WERI-Rb-1 (cell line): ENCODE measurements around the gene JAG2.

Experiments
- DNase-seq: peaks from one replicate; pipeline ENCODE4 v3.0.0-alpha.2; 2020
- H3K27ac ChIP-seq: fragments of 250-450 bp; sonication (Bioruptor Pico); 2 replicates; pipeline ENCODE4 v1.5.1; 2020; ENCODE audit warnings: mild to moderate bottlenecking, moderate library complexity
- H3K27me3 ChIP-seq: fragments of 250-450 bp; sonication (Bioruptor Pico); 2 replicates; pipeline ENCODE4 v1.5.1; 2021; ENCODE audit warnings: mild to moderate bottlenecking, low read depth, moderate library complexity; ENCODE audit not compliant: insufficient read depth, severe bottlenecking
- H3K36me3 ChIP-seq: fragments of 250-450 bp; sonication (Bioruptor Pico); 2 replicates; pipeline ENCODE4 v1.5.1; 2020; ENCODE audit warnings: mild to moderate bottlenecking, moderate library complexity
- H3K4me3 ChIP-seq: 2 replicates; pipeline ENCODE4 v1.5.1; 2011; ENCODE audit warnings: low read depth, mild to moderate bottlenecking, control low read depth, low read length
- H3K9me3 ChIP-seq: fragments of 250-450 bp; sonication (Bioruptor Pico); 2 replicates; pipeline ENCODE4 v1.5.1; 2021; ENCODE audit warnings: mild to moderate bottlenecking, moderate library complexity; ENCODE audit not compliant: severe bottlenecking
- TF ChIP-seq, protein P1 (sequence below): IDR thresholded peaks from 2 replicates; pipeline ENCODE4 v1.5.1; 2011; ENCODE audit warnings: low read depth, mild to moderate bottlenecking, control low read depth, inconsistent platforms, low read length

JAG2 gene

GRCh38 chr14:105100910-105101309 is 67.7 kb downstream of the JAG2 start:
- no peaks in the 10 kb centered on the region for H3K27me3 ChIP-seq
- no peak for DNase-seq
- no peak overlapping the region for H3K27ac ChIP-seq
- TF ChIP-seq, protein P1, sequence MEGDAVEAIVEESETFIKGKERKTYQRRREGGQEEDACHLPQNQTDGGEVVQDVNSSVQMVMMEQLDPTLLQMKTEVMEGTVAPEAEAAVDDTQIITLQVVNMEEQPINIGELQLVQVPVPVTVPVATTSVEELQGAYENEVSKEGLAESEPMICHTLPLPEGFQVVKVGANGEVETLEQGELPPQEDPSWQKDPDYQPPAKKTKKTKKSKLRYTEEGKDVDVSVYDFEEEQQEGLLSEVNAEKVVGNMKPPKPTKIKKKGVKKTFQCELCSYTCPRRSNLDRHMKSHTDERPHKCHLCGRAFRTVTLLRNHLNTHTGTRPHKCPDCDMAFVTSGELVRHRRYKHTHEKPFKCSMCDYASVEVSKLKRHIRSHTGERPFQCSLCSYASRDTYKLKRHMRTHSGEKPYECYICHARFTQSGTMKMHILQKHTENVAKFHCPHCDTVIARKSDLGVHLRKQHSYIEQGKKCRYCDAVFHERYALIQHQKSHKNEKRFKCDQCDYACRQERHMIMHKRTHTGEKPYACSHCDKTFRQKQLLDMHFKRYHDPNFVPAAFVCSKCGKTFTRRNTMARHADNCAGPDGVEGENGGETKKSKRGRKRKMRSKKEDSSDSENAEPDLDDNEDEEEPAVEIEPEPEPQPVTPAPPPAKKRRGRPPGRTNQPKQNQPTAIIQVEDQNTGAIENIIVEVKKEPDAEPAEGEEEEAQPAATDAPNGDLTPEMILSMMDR: no peak
- no peaks in the 10 kb centered on the region for H3K36me3 ChIP-seq
- H3K9me3 ChIP-seq: peaks cover 15% of the 10 kb centered on the region
- H3K4me3 ChIP-seq: no peak overlapping the region

- no peak for DNase-seq
- Histone ChIP-seq H3K27me3 (no peaks in the 10 kb centered on the region), H3K36me3 (no peaks in the 10 kb centered on the region), H3K9me3 (peaks cover 15% of the 10 kb centered on the region), H3K27ac (no peak overlapping the region), H3K4me3 (no peak overlapping the region)
- TF ChIP-seq, protein P1: no peak
Measured at GRCh38 chr14:105099778-105100177, 68.8 kb downstream of the JAG2 start.

GRCh38 chr14:105098316-105098715 is 70.3 kb downstream of the JAG2 start:
- H3K27me3 ChIP-seq: no peaks in the 10 kb centered on the region
- H3K4me3 ChIP-seq: no peak overlapping the region
- H3K36me3 ChIP-seq: no peaks in the 10 kb centered on the region
- no peak overlapping the region for H3K27ac ChIP-seq
- peaks cover 10% of the 10 kb centered on the region for H3K9me3 ChIP-seq
- DNase-seq: no peak
- TF ChIP-seq, protein P1: no peak

DNA sequence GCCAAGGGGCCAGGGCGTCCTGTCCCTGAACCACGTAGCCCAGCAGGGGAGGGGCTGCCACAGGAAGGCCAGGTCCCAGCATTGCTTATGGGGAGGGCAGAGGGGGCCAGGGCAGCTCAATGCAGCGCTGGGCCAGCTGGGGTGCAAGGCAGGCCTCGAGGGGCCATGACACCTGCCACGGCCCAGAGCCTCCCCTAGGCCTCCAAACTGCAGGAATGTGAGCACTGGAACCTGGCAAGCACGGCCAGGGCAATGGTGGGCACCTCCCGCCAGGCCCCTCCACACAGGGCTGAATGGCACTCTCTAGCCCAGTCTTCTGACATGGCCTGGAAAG is 70.8 kb downstream of the JAG2 start:
- TF ChIP-seq, protein P1: no peak
- Histone ChIP-seq H3K27me3 (no peaks in the 10 kb centered on the region), H3K36me3 (no peaks in the 10 kb centered on the region), H3K9me3 (peaks cover 10% of the 10 kb centered on the region), H3K4me3 (no peak overlapping the region), H3K27ac (no peak overlapping the region)
- no peak for DNase-seq

DNA sequence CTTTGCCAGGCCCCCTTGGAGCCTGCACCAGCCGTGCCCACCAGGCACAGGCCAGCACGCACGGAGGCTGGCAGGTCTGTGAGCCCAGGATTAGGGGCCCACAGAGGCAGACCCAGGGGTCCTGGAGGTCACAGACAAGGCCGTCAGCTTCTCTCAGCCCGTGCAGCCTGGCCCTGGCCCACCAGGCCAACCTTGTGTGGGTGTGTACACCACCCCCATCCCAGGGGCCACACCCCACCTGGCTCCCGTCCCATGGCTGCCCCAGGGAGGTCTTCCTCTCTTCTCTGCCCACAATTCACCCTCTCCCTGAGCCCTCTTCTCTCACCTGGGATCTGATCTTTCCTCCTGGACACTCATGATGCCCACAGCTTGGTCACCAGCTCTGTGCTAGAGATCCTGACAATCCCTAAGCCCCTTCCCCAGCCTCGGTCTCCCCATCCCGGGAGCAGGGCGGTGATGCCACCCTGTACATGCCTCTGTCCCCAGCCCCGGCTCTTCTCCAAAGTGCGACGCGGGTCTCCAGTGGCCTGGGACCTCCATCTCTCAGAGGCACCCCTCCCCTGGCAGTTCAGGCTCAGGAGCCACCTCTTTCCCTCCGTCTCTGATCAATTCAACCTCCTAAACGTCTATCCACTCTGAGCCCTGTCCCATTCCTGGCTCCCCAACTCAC is 72.2 kb downstream of the JAG2 start:
- peaks cover 10% of the 10 kb centered on the region for H3K9me3 ChIP-seq
- no peak overlapping the region for H3K4me3 ChIP-seq
- no peaks in the 10 kb centered on the region for H3K36me3 ChIP-seq
- H3K27ac ChIP-seq: no peak overlapping the region
- DNase-seq: no peak
- TF ChIP-seq, protein P1: no peak
- H3K27me3 ChIP-seq: no peaks in the 10 kb centered on the region

DNA sequence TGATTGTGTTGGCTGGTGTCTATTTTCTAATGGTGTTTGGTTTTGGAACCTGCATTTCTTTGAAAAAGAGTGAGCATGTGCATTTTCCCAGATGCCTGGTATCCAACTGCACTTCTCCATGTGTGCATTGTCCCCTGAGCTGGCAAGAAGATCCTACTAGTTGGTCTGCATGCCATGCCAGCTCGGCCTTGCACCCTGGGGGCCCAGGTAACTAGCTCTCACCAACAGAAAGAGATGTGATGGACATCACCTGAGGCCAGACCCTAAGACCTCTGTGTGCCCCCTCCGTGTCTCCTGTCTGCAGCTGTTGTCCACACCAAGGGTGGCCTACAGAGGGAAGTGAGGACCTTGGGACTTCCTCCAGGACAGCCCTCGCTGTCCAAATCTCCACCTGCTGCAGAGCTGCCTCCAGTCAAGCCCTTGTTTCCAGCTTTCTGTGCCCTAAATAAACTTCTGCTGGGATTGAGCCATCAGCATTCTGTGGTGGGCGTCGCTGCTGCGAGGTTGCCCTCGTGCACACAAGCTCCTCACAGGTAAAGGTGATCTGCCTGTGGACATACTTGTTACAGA is 73.3 kb downstream of the JAG2 start:
- no peak overlapping the region for H3K27ac ChIP-seq
- H3K9me3 ChIP-seq: peaks cover 5% of the 10 kb centered on the region
- no peaks in the 10 kb centered on the region for H3K27me3 ChIP-seq
- TF ChIP-seq, protein P1: no peak
- no peak for DNase-seq
- H3K4me3 ChIP-seq: no peak overlapping the region
- no peaks in the 10 kb centered on the region for H3K36me3 ChIP-seq
